CD8-positive, alpha-beta memory T cell (primary cell): ENCODE results near the gene TLK2. TPM values are rescaled to one million over a fixed set of nuclear protein-coding genes. Genes with fewer than 3 reads are reported as not detected.
A peak's percentile ranks its signal among the peaks of the same experiment; 100 is the strongest.
"Not testable (repeated sequence)": the region's sequence is repeated elsewhere in the genome, so short reads cannot be mapped to it uniquely, and the experiment has no call there.

ENCODE experiments used
- CTCF ChIA-PET: fragments of 350-600 bp; sonication (Branson Sonifier 250); formaldehyde crosslinking; loops from one replicate; lab custom pipeline; 2021; ENCODE audit warnings: antibody characterized with exemption; lab: Charles Lee
- POLR2A ChIA-PET: fragments of 350-600 bp; sonication (Branson Sonifier 250); formaldehyde crosslinking; loops from one replicate; lab custom pipeline; 2021; ENCODE audit warnings: antibody characterized with exemption; lab: Charles Lee
- DNase-seq, 5 donors: peaks; one replicate each; pipeline versions ENCODE4 v3.0.0 to v3.0.0-alpha.2; 2020 to 2022; ENCODE audit warnings: mixed read lengths in 1 of 5
- H3K27ac ChIP-seq: one replicate; pipeline ENCODE4 v1.7.0; 2013; ENCODE audit warnings: low read depth, mild to moderate bottlenecking, low read length, moderate library complexity
- H3K27me3 ChIP-seq: 2 replicates; pipeline ENCODE4 v1.7.0; 2013; ENCODE audit warnings: low read length, mild to moderate bottlenecking; ENCODE audit not compliant: insufficient read depth, poor library complexity, severe bottlenecking
- H3K36me3 ChIP-seq: 2 replicates; pipeline ENCODE4 v1.7.0; 2013; ENCODE audit warnings: mild to moderate bottlenecking, low read length, moderate library complexity; ENCODE audit not compliant: insufficient read depth
- H3K4me1 ChIP-seq: 2 replicates; pipeline ENCODE4 v1.7.0; 2013; ENCODE audit warnings: mild to moderate bottlenecking, low read length, moderate library complexity; ENCODE audit not compliant: insufficient read depth
- H3K4me3 ChIP-seq: 2 replicates; pipeline ENCODE4 v1.7.0; 2013; ENCODE audit warnings: mild to moderate bottlenecking, low read length
- H3K9me3 ChIP-seq: 2 replicates; pipeline ENCODE4 v1.7.0; 2013; ENCODE audit warnings: mild to moderate bottlenecking, low read length
- H3K27ac Mint-ChIP-seq, 8 donors: one replicate each; pipeline ENCODE4 v1.8.0; 2020 to 2021; ENCODE audit warnings: mixed read lengths in 8 of 8, mild to moderate bottlenecking in 6 of 8, inconsistent platforms in 3 of 8, moderate library complexity in 3 of 8
- H3K27me3 Mint-ChIP-seq, 2 donors: one replicate each; pipeline ENCODE4 v1.8.0; 2020 to 2021; ENCODE audit warnings: mixed read lengths in 2 of 2, mild to moderate bottlenecking in 1 of 2, moderate library complexity in 1 of 2
- H3K36me3 Mint-ChIP-seq, 3 donors: one replicate each; pipeline ENCODE4 v1.8.0; 2020 to 2021; ENCODE audit warnings: mixed read lengths in 3 of 3, inconsistent platforms in 1 of 3, mild to moderate bottlenecking in 1 of 3
- H3K4me1 Mint-ChIP-seq, 3 donors: one replicate each; pipeline ENCODE4 v1.8.0; 2020 to 2021; ENCODE audit warnings: mixed read lengths in 3 of 3, inconsistent platforms in 1 of 3, mild to moderate bottlenecking in 1 of 3
- H3K4me3 Mint-ChIP-seq, 7 donors: one replicate each; pipeline ENCODE4 v1.8.0; 2020 to 2021; ENCODE audit warnings: mixed read lengths in 7 of 7, mild to moderate bottlenecking in 6 of 7, moderate library complexity in 4 of 7, inconsistent platforms in 2 of 7
- H3K9me3 Mint-ChIP-seq, 5 donors: one replicate each; pipeline ENCODE4 v1.8.0; 2020 to 2022; ENCODE audit warnings: mixed read lengths in 5 of 5, mild to moderate bottlenecking in 3 of 5, moderate library complexity in 2 of 5, inconsistent platforms in 1 of 5
- polyA plus RNA-seq: library from polyadenylated mRNA; unstranded; fragments of 300-500 nt; fragmentation: Illumina TruSeq; gene quantifications from one replicate; pipeline ENCODE4 v1.2.3, GENCODE V29; 2021
- total RNA-seq, 2 experiments: library from RNA; stranded (reverse); gene quantifications; one replicate each; pipeline ENCODE4 v1.2.3, GENCODE V29; 2021

Gene TLK2
- total and polyA plus RNA-seq, 3 experiments from 2014 or later, result 13.3 to 43.4 (median 41.9) TPM

DNA sequence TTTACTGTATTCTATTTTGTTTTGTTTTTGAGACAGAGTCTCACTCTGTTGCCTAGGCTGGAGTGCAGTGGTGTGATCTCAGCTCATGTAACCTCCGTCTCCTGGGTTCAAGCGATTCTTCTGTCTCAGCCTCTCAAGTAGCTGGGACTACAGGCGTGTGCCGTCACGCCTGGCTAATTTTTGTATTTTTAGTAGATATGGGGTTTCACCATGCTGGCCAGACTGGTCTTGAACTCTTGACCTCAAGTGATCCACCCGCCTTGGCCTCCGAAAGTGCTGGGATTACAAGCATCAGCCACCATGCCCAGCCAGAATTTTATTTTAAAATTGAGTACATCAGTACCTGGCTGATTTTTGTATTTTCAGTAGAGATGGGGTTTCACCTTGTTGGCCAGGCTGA lies 15.4 kb downstream of the TLK2 start:
- H3K4me1 ChIP-seq, H3K27me3 ChIP-seq, H3K9me3 ChIP-seq, H3K27me3 Mint-ChIP-seq, H3K9me3 Mint-ChIP-seq, CTCF ChIA-PET, H3K27ac ChIP-seq, H3K4me3 Mint-ChIP-seq, H3K27ac Mint-ChIP-seq, DNase-seq, POLR2A ChIA-PET, H3K4me3 ChIP-seq, H3K36me3 ChIP-seq: not testable (repeated sequence)
- Mint-ChIP-seq H3K36me3 (peaks cover 0 to 32% (median 6%) of the 10 kb centered on the region in 3 donors), H3K4me1 (peaks cover 28 to 62% (median 50%) of the 10 kb centered on the region in 3 donors)

DNA sequence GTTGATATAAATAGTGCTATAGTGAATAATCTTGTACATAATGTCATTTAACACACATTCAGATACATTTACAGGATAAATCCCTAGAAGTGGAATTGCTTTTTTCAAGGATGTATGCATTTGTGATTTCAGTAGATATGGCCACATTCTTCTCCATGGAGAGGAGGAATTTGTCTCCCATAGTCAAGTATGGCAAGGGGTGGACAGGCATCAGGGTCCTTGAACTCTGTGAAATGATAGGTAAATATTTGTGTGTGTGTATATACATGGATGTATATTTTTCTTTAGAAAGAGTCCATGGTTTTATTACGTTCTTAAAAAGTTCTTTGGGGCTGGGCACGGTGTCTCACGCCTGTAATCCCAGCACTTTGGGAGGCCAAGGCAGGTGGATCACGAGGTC lies 17.7 kb downstream of the TLK2 start:
- H3K4me1 Mint-ChIP-seq, result peaks cover 26 to 55% (median 39%) of the 10 kb centered on the region in 3 donors
- H3K27ac ChIP-seq, DNase-seq, H3K4me1 ChIP-seq, CTCF ChIA-PET, H3K9me3 ChIP-seq, H3K27me3 ChIP-seq, H3K9me3 Mint-ChIP-seq, POLR2A ChIA-PET, H3K27me3 Mint-ChIP-seq, H3K4me3 ChIP-seq, H3K36me3 ChIP-seq, H3K27ac Mint-ChIP-seq, H3K4me3 Mint-ChIP-seq: not testable (repeated sequence)
- peaks cover 0 to 24% (median 5%) of the 10 kb centered on the region in 3 donors for H3K36me3 Mint-ChIP-seq

DNA sequence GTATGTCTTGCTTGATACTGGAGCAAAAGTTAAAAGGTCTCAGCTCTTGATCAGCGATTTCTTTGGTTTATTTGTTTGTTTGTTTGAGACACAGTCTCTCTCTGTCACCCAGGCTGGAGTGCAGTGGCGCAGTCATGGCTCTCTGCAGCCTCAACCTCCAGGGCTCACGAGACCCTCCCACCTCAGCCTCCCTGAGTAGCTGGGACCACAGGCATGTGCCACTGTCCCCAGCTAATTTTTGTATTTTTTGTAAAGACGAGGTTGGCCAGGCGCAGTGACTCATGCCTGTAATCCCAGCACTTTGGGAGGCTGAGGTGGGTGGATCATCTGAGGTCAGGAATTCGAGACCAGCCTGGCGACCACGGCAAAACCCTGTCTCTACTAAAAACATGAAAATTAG lies 20.2 kb downstream of the TLK2 start:
- H3K9me3 Mint-ChIP-seq, H3K36me3 ChIP-seq, H3K4me3 ChIP-seq, H3K27me3 ChIP-seq, H3K9me3 ChIP-seq, CTCF ChIA-PET, H3K27ac ChIP-seq, H3K27ac Mint-ChIP-seq, POLR2A ChIA-PET, H3K4me1 ChIP-seq, H3K4me3 Mint-ChIP-seq, H3K27me3 Mint-ChIP-seq, DNase-seq: not testable (repeated sequence)
- Mint-ChIP-seq H3K36me3 (peaks cover 0 to 12% (median 2%) of the 10 kb centered on the region in 3 donors), H3K4me1 (peaks cover 16 to 42% (median 26%) of the 10 kb centered on the region in 3 donors)

DNA sequence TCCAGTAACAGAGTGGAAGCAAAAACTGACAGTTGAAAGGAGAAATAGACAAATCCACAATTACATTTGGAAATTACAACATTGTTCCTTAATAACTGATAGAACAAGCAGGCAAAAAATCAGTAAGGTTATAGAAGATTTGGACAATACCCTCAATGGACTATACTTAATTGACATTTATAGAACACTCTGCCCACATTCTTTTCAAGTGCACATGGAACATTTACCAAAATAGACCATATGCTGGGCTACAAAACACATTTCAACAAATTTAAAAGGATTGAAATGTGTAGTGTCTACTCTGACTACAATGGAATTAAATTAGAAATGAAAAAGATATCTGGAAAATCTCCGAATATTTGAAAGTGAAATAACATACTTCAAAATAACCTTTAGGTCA lies 21.8 kb downstream of the TLK2 start:
- H3K27ac ChIP-seq, H3K27me3 ChIP-seq, H3K9me3 ChIP-seq, H3K4me3 ChIP-seq, H3K9me3 Mint-ChIP-seq, H3K4me1 ChIP-seq, H3K36me3 ChIP-seq, POLR2A ChIA-PET, CTCF ChIA-PET, H3K36me3 Mint-ChIP-seq, H3K27me3 Mint-ChIP-seq, DNase-seq, H3K27ac Mint-ChIP-seq, H3K4me3 Mint-ChIP-seq: not testable (repeated sequence)
- peaks cover 20 to 49% (median 28%) of the 10 kb centered on the region in 3 donors for H3K4me1 Mint-ChIP-seq

- H3K4me3 ChIP-seq, H3K4me1 ChIP-seq, H3K27me3 ChIP-seq, H3K36me3 Mint-ChIP-seq, H3K27me3 Mint-ChIP-seq, H3K9me3 ChIP-seq, H3K9me3 Mint-ChIP-seq, H3K27ac ChIP-seq, H3K36me3 ChIP-seq, H3K4me3 Mint-ChIP-seq, H3K27ac Mint-ChIP-seq, DNase-seq, POLR2A ChIA-PET, CTCF ChIA-PET: not testable (repeated sequence)
- peaks cover 31 to 60% (median 43%) of the 10 kb centered on the region in 3 donors for H3K4me1 Mint-ChIP-seq
These were observed 26.2 kb downstream of the TLK2 start for GRCh38 chr17:62504857-62505256.

GRCh38 chr17:62507191-62507836 lies 28.7 kb downstream of the TLK2 start:
- DNase-seq, H3K9me3 Mint-ChIP-seq, H3K36me3 Mint-ChIP-seq, H3K27me3 Mint-ChIP-seq, H3K4me1 ChIP-seq, H3K36me3 ChIP-seq, CTCF ChIA-PET, POLR2A ChIA-PET, H3K27me3 ChIP-seq, H3K4me3 ChIP-seq, H3K27ac ChIP-seq, H3K9me3 ChIP-seq: not testable (repeated sequence)
- Mint-ChIP-seq H3K27ac (peak overlapping the region in 5 of 8 donors; percentile 23 to 73 (median 60)), H3K4me3 (peak overlapping the region in 1 of 7 donors; percentile 22), H3K4me1 (peaks cover 37 to 73% (median 53%) of the 10 kb centered on the region in 3 donors)

DNA sequence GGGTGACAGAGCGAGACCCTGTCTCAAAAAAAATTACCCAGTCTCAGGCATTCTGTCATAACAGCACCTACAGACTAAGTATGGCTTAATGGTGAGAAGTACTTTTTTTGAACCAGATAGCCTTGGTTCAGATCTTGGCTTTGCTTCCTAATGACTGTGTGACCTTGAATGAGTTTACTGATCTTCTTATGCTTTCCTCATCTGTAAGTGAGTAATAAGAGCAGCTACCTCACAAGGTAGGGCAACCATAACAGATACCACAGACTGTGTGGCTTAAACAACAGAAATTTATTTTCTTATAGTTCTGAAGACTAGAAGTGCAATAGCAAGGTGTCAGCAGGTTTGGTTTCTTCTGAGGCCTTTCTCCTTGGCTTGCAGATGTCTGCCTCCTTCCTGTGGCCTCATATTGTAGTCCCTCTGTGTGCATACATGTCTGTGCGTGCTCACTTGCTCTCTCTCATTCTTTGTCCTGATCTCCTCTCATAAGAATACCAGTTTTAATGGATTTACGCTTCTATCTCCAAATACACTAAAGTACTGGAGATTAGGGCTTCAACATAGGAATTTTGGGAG lies 31.7 kb downstream of the TLK2 start:
- H3K9me3 Mint-ChIP-seq, H3K27me3 ChIP-seq, H3K9me3 ChIP-seq, H3K27ac ChIP-seq, H3K4me1 ChIP-seq, H3K4me3 ChIP-seq, POLR2A ChIA-PET, DNase-seq, CTCF ChIA-PET, H3K36me3 ChIP-seq, H3K27me3 Mint-ChIP-seq: not testable (repeated sequence)
- peak overlapping the region in 2 of 7 donors; percentile 32 to 59 for H3K4me3 Mint-ChIP-seq
- H3K4me1 Mint-ChIP-seq, result peaks cover 41 to 70% (median 60%) of the 10 kb centered on the region in 3 donors
- peak overlapping the region in 5 of 8 donors; percentile 13 to 95 (median 81) for H3K27ac Mint-ChIP-seq
- H3K36me3 Mint-ChIP-seq, result peaks cover 0 to 15% (median 5%) of the 10 kb centered on the region in 3 donors

GRCh38 chr17:62511014-62511413 lies 32.4 kb downstream of the TLK2 start:
- H3K27me3 Mint-ChIP-seq, H3K4me1 ChIP-seq, H3K27me3 ChIP-seq, DNase-seq, H3K4me3 ChIP-seq, H3K36me3 ChIP-seq, H3K4me3 Mint-ChIP-seq, H3K9me3 ChIP-seq, H3K9me3 Mint-ChIP-seq, CTCF ChIA-PET, H3K27ac ChIP-seq, POLR2A ChIA-PET: not testable (repeated sequence)
- Mint-ChIP-seq H3K27ac (peak overlapping the region in 1 of 8 donors; percentile 50), H3K36me3 (peaks cover 0 to 19% (median 5%) of the 10 kb centered on the region in 3 donors), H3K4me1 (peaks cover 34 to 68% (median 54%) of the 10 kb centered on the region in 3 donors)
